Dedifferentiated amniotic fluid mesenchymal stem cell (primary cell): ENCODE results near the gene STX10.

Source experiments
- DNase-seq: peaks from one replicate; pipeline ENCODE4 v3.0.0-alpha.2; 2016; ENCODE audit errors: extremely low spot score

The STX10 gene

GRCh38 chr19:13100031-13100588 lies 50.1 kb downstream of the STX10 start:
- DNase-seq: no peak

GRCh38 chr19:13099073-13099999 lies 50.8 kb downstream of the STX10 start:
- no peak for DNase-seq

GRCh38 chr19:13098277-13099072 lies 51.7 kb downstream of the STX10 start:
- no peak for DNase-seq

- no peak for DNase-seq
These were observed 52.5 kb downstream of the STX10 start for GRCh38 chr19:13097463-13098258.

GRCh38 chr19:13097033-13097462 lies 53.1 kb downstream of the STX10 start:
- no peak for DNase-seq

- no peak for DNase-seq
These were observed 53.9 kb downstream of the STX10 start for GRCh38 chr19:13095934-13096927.

GRCh38 chr19:13095393-13095784 lies 54.8 kb downstream of the STX10 start:
- DNase-seq: no peak

GRCh38 chr19:13094771-13095392 lies 55.3 kb downstream of the STX10 start:
- no peak for DNase-seq

GRCh38 chr19:13094106-13094504 lies 56.1 kb downstream of the STX10 start:
- no peak for DNase-seq
